HepG2 (cell line): Measurements from ENCODE around the gene PRKAG3. TPM values are rescaled to one million over a fixed set of nuclear protein-coding genes. Genes with fewer than 3 reads are reported as not detected.

Experiments used
- ARID3A ChIP-seq: IDR thresholded peaks from 2 replicates; pipeline ENCODE4 v1.6.1; 2012; ENCODE audit warnings: low read depth, low read length, improper control_type of control experiment
- CCDC6 ChIP-seq: sonication (generic); formaldehyde crosslinking; IDR thresholded peaks from 2 replicates; pipeline ENCODE4 v1.8.1; 2022; ENCODE audit warnings: mild to moderate bottlenecking, missing genetic modification reagents, moderate library complexity
- FOXK2 ChIP-seq: fragments of 450-650 bp; IDR thresholded peaks from 2 replicates; pipeline ENCODE4 v1.6.1; 2016
- JUN ChIP-seq: sonication (generic); formaldehyde crosslinking; IDR thresholded peaks from 2 replicates; pipeline ENCODE4 v1.4.0; 2020; ENCODE audit warnings: mild to moderate bottlenecking, missing genetic modification reagents
- KLF12 ChIP-seq: sonication (generic); formaldehyde crosslinking; IDR thresholded peaks from 2 replicates; pipeline ENCODE4 v1.4.0; 2020; ENCODE audit warnings: missing genetic modification reagents, borderline replicate concordance
- MIER3 ChIP-seq: IDR thresholded peaks from 2 replicates; pipeline ENCODE4 v1.6.1; 2016; ENCODE audit warnings: missing compliant biosample characterization, borderline replicate concordance
- NFE2L1 ChIP-seq: sonication (generic); formaldehyde crosslinking; IDR thresholded peaks from 2 replicates; pipeline ENCODE4 v1.4.0; 2020; ENCODE audit warnings: missing genetic modification reagents, mild to moderate bottlenecking, borderline replicate concordance
- NKX3-1 ChIP-seq: sonication (generic); formaldehyde crosslinking; IDR thresholded peaks from 2 replicates; pipeline ENCODE4 v1.5.0; 2020; ENCODE audit warnings: missing genetic modification reagents
- PPARG ChIP-seq: conservative IDR thresholded peaks from 2 replicates; pipeline ENCODE4 v1.6.1; 2016; ENCODE audit warnings: missing biosample characterization, missing genetic modification reagents
- SIX1 ChIP-seq: sonication (generic); formaldehyde crosslinking; IDR thresholded peaks from 2 replicates; pipeline ENCODE4 v1.4.0; 2020; ENCODE audit warnings: missing genetic modification reagents, borderline replicate concordance
- ZFY ChIP-seq: sonication (generic); formaldehyde crosslinking; IDR thresholded peaks from 2 replicates; pipeline ENCODE4 v1.4.0; 2020; ENCODE audit warnings: missing genetic modification reagents
- ZMYM3 ChIP-seq: sonication (generic); formaldehyde crosslinking; IDR thresholded peaks from 2 replicates; pipeline ENCODE4 v1.5.1; 2020; ENCODE audit warnings: mild to moderate bottlenecking, missing genetic modification reagents
- ZNF251 ChIP-seq: sonication (generic); formaldehyde crosslinking; IDR thresholded peaks from 2 replicates; pipeline ENCODE4 v1.9.0; 2021; ENCODE audit warnings: mild to moderate bottlenecking, missing genetic modification reagents
- ZNF264 ChIP-seq: sonication (generic); formaldehyde crosslinking; IDR thresholded peaks from 2 replicates; pipeline ENCODE4 v1.4.0; 2020; ENCODE audit warnings: missing genetic modification reagents
- polyA plus RNA-seq, 8 experiments: library from polyadenylated mRNA; depleted of rRNA in 3 of 8; stranded (reverse) in 7 of 8; unstranded in 1 of 8; fragments of >200 nt; fragmentation: Illumina TruSeq in 4 of 8; extraction: Trizol in 4 of 8; gene quantifications; 2 replicates each; pipeline versions ENCODE4 v1.2.1 to v1.2.3, GENCODE V29; 2011 to 2016; ENCODE audit warnings: low read depth in 4 of 8, missing spikeins in 1 of 8, mixed read lengths in 1 of 8; ENCODE audit not compliant: insufficient read depth in 1 of 8
- total RNA-seq, 5 experiments: library from RNA; depleted of rRNA; stranded (reverse); fragments of >200 nt; fragmentation: Illumina TruSeq; extraction: Trizol; gene quantifications; 2 replicates each; pipeline ENCODE4 v1.2.3, GENCODE V29; 2016; ENCODE audit warnings: low read depth in 1 of 5
- TF ChIP-seq, protein P1 (sequence below): sonication (generic); formaldehyde crosslinking; IDR thresholded peaks from 2 replicates; pipeline ENCODE4 v1.4.0; 2020; ENCODE audit warnings: missing genetic modification reagents, borderline replicate concordance
- TF ChIP-seq, protein P2 (sequence below): fragments of 450-650 bp; IDR thresholded peaks from 2 replicates; pipeline ENCODE4 v1.6.1; 2016
- TF ChIP-seq, protein P3 (sequence below): sonication (generic); formaldehyde crosslinking; IDR thresholded peaks from 2 replicates; pipeline ENCODE4 v1.5.1; 2020; ENCODE audit warnings: missing genetic modification reagents, mild to moderate bottlenecking, borderline replicate concordance
- TF ChIP-seq, protein P4 (sequence below): IDR thresholded peaks from 2 replicates; pipeline ENCODE4 v1.6.1; 2016; ENCODE audit warnings: missing genetic modification reagents, missing compliant biosample characterization

Gene PRKAG3
- total and polyA plus RNA-seq, 2 of the 13 experiments (the other 11 are each of a cell fraction or from before 2014, with no cell fraction given) = not detected

- TF ChIP-seq, protein P1, sequence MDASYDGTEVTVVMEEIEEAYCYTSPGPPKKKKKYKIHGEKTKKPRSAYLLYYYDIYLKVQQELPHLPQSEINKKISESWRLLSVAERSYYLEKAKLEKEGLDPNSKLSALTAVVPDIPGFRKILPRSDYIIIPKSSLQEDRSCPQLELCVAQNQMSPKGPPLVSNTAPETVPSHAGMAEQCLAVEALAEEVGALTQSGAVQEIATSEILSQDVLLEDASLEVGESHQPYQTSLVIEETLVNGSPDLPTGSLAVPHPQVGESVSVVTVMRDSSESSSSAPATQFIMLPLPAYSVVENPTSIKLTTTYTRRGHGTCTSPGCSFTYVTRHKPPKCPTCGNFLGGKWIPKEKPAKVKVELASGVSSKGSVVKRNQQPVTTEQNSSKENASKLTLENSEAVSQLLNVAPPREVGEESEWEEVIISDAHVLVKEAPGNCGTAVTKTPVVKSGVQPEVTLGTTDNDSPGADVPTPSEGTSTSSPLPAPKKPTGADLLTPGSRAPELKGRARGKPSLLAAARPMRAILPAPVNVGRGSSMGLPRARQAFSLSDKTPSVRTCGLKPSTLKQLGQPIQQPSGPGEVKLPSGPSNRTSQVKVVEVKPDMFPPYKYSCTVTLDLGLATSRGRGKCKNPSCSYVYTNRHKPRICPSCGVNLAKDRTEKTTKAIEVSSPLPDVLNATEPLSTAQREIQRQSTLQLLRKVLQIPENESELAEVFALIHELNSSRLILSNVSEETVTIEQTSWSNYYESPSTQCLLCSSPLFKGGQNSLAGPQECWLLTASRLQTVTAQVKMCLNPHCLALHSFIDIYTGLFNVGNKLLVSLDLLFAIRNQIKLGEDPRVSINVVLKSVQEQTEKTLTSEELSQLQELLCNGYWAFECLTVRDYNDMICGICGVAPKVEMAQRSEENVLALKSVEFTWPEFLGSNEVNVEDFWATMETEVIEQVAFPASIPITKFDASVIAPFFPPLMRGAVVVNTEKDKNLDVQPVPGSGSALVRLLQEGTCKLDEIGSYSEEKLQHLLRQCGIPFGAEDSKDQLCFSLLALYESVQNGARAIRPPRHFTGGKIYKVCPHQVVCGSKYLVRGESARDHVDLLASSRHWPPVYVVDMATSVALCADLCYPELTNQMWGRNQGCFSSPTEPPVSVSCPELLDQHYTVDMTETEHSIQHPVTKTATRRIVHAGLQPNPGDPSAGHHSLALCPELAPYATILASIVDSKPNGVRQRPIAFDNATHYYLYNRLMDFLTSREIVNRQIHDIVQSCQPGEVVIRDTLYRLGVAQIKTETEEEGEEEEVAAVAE (CRISPR knock-in tag) = no peak
- TF ChIP-seq JUN (CRISPR knock-in tag) (no peak), ZNF251 (no peak), MIER3 (peak; percentile 43; the same call in 1 of the 2 replicates), CCDC6 (no peak), NFE2L1 (no peak), FOXK2 (0 out of 2 replicates have a peak, but pooled peaks have one; percentile 46), NKX3-1 (0 out of 2 replicates have a peak, but pooled peaks have one; percentile 51), PPARG (no peak; the same call in 1 of the 2 replicates), ZFY (CRISPR knock-in tag) (no peak), SIX1 (no peak; the same call in 1 of the 2 replicates), ARID3A (peak; percentile 7; the same call in 1 of the 2 replicates), ZMYM3 (CRISPR knock-in tag) (peak; percentile 99), ZNF264 (CRISPR knock-in tag) (0 out of 2 replicates have a peak, but pooled peaks have one; percentile 17), KLF12 (0 out of 2 replicates have a peak, but pooled peaks have one; percentile 28)
- TF ChIP-seq, protein P2, sequence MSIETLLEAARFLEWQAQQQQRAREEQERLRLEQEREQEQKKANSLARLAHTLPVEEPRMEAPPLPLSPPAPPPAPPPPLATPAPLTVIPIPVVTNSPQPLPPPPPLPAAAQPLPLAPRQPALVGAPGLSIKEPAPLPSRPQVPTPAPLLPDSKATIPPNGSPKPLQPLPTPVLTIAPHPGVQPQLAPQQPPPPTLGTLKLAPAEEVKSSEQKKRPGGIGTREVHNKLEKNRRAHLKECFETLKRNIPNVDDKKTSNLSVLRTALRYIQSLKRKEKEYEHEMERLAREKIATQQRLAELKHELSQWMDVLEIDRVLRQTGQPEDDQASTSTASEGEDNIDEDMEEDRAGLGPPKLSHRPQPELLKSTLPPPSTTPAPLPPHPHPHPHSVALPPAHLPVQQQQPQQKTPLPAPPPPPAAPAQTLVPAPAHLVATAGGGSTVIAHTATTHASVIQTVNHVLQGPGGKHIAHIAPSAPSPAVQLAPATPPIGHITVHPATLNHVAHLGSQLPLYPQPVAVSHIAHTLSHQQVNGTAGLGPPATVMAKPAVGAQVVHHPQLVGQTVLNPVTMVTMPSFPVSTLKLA = no peak
- TF ChIP-seq, protein P3, sequence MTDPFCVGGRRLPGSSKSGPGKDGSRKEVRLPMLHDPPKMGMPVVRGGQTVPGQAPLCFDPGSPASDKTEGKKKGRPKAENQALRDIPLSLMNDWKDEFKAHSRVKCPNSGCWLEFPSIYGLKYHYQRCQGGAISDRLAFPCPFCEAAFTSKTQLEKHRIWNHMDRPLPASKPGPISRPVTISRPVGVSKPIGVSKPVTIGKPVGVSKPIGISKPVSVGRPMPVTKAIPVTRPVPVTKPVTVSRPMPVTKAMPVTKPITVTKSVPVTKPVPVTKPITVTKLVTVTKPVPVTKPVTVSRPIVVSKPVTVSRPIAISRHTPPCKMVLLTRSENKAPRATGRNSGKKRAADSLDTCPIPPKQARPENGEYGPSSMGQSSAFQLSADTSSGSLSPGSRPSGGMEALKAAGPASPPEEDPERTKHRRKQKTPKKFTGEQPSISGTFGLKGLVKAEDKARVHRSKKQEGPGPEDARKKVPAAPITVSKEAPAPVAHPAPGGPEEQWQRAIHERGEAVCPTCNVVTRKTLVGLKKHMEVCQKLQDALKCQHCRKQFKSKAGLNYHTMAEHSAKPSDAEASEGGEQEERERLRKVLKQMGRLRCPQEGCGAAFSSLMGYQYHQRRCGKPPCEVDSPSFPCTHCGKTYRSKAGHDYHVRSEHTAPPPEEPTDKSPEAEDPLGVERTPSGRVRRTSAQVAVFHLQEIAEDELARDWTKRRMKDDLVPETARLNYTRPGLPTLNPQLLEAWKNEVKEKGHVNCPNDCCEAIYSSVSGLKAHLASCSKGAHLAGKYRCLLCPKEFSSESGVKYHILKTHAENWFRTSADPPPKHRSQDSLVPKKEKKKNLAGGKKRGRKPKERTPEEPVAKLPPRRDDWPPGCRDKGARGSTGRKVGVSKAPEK (CRISPR knock-in tag) = no peak
- TF ChIP-seq, protein P4, sequence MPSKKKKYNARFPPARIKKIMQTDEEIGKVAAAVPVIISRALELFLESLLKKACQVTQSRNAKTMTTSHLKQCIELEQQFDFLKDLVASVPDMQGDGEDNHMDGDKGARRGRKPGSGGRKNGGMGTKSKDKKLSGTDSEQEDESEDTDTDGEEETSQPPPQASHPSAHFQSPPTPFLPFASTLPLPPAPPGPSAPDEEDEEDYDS (CRISPR knock-in tag) = 0 out of 2 replicates have a peak, but pooled peaks have one; percentile 20
Measured at GRCh38 chr2:218780851-218781690, 50.5 kb downstream of the PRKAG3 start (continued).
